GM12878 (cell line): ENCODE measurements around the gene THYN1. TPM values are rescaled to one million over a fixed set of nuclear protein-coding genes. Genes with fewer than 3 reads are reported as not detected.
A peak's percentile ranks its signal among the peaks of the same experiment; 100 is the strongest.

Source experiments
- ASH2L ChIP-seq: fragments of 300-600, 200-600 bp; sonication (generic); IDR thresholded peaks from 2 replicates; pipeline ENCODE4 v1.6.1; 2017; ENCODE audit warnings: low read depth, mild to moderate bottlenecking, borderline replicate concordance
- ELK1 ChIP-seq: IDR thresholded peaks from 2 replicates; pipeline ENCODE4 v1.6.1; 2012; ENCODE audit warnings: low read depth, low read length, improper control_type of control experiment
- EP300 ChIP-seq, 2 experiments: fragments of 150-350 bp in 1 of 2; IDR thresholded peaks; 2 replicates each; pipeline ENCODE4 v1.6.1; 2011 to 2012; ENCODE audit warnings: low read depth in 2 of 2, low read length in 2 of 2, borderline replicate concordance in 1 of 2, improper control_type of control experiment in 1 of 2, inconsistent platforms in 1 of 2; ENCODE audit not compliant: control insufficient read depth in 1 of 2
- EZH2 ChIP-seq: IDR thresholded peaks from 2 replicates; pipeline ENCODE4 v1.6.1; 2012; ENCODE audit warnings: low read depth, mild to moderate bottlenecking, control low read depth, inconsistent platforms, low read length, borderline replicate concordance; ENCODE audit not compliant: control insufficient read depth
- FOXM1 ChIP-seq: IDR thresholded peaks from 2 replicates; pipeline ENCODE4 v1.6.1; 2012; ENCODE audit warnings: low read depth, mild to moderate bottlenecking, inconsistent platforms, low read length, moderate library complexity
- GABPA ChIP-seq: IDR thresholded peaks from 2 replicates; pipeline ENCODE4 v1.6.1; 2014; ENCODE audit warnings: antibody characterized with exemption, low read depth, mild to moderate bottlenecking, inconsistent platforms
- IKZF2 ChIP-seq, 2 experiments: fragments of 450-650 bp; IDR thresholded peaks; 2 replicates each; pipeline ENCODE4 v1.6.1; 2017; ENCODE audit warnings: mild to moderate bottlenecking in 2 of 2, moderate library complexity in 2 of 2
- KLF5 ChIP-seq: fragments of 450-650 bp; IDR thresholded peaks from 2 replicates; pipeline ENCODE4 v1.6.1; 2014; ENCODE audit warnings: mild to moderate bottlenecking; ENCODE audit not compliant: partially characterized antibody
- MEF2A ChIP-seq: IDR thresholded peaks from 2 replicates; pipeline ENCODE4 v1.6.1; 2011; ENCODE audit warnings: low read depth, mild to moderate bottlenecking, low read length, moderate library complexity; ENCODE audit not compliant: insufficient read depth
- NBN ChIP-seq: fragments of 450-650 bp; IDR thresholded peaks from 2 replicates; pipeline ENCODE4 v1.6.1; 2016
- NR2F1 ChIP-seq: fragments of 450-650 bp; conservative IDR thresholded peaks from 2 replicates; pipeline ENCODE4 v1.6.1; 2017; ENCODE audit warnings: mild to moderate bottlenecking
- PML ChIP-seq: IDR thresholded peaks from 2 replicates; pipeline ENCODE4 v1.6.1; 2012; ENCODE audit warnings: low read length, inconsistent platforms
- RAD51 ChIP-seq: fragments of 450-650 bp; IDR thresholded peaks from 2 replicates; pipeline ENCODE4 v1.6.1; 2016; ENCODE audit warnings: moderate library complexity, mild to moderate bottlenecking, inconsistent platforms
- RB1 ChIP-seq: fragments of 450-650 bp; formaldehyde crosslinking; IDR thresholded peaks from 2 replicates; pipeline ENCODE4 v1.6.1; 2017; ENCODE audit warnings: mild to moderate bottlenecking, borderline replicate concordance
- SMAD1 ChIP-seq: fragments of 450-650 bp; IDR thresholded peaks from 2 replicates; pipeline ENCODE4 v1.6.1; 2018; ENCODE audit warnings: mild to moderate bottlenecking, low read depth; ENCODE audit not compliant: partially characterized antibody
- SMAD5 ChIP-seq: IDR thresholded peaks from 2 replicates; pipeline ENCODE4 v1.6.1; 2016; ENCODE audit warnings: antibody characterized with exemption, low read depth
- SPI1 ChIP-seq: IDR thresholded peaks from 2 replicates; pipeline ENCODE4 v1.6.1; 2011; ENCODE audit warnings: low read depth, mild to moderate bottlenecking, low read length, moderate library complexity, borderline replicate concordance; ENCODE audit not compliant: insufficient read depth
- TCF12 ChIP-seq: IDR thresholded peaks from 2 replicates; pipeline ENCODE4 v1.6.1; 2011; ENCODE audit warnings: low read depth, mild to moderate bottlenecking, low read length
- ZNF217 ChIP-seq: fragments of 450-650 bp; IDR thresholded peaks from 2 replicates; pipeline ENCODE4 v1.6.1; 2017; ENCODE audit warnings: antibody characterized with exemption, mild to moderate bottlenecking
- polyA plus RNA-seq, 11 experiments: library from polyadenylated mRNA; depleted of rRNA in 4 of 11; unstranded in 6 of 11; stranded (reverse) in 5 of 11; fragments of >200 nt; fragmentation: Nextera tagmentation in 4 of 11; fragmentation: Illumina TruSeq in 1 of 11; extraction: Ambion mirVana in 4 of 11; extraction: Trizol in 1 of 11; gene quantifications; 1 replicate in 1 of 11; 2 replicates in 10 of 11; pipeline versions ENCODE4 v1.2.1 to v1.2.3, GENCODE V29; 2011 to 2016; ENCODE audit warnings: inconsistent platforms in 2 of 11, missing spikeins in 2 of 11, low read depth in 1 of 11
- total RNA-seq, 4 experiments: library from RNA; depleted of rRNA in 3 of 4; stranded (reverse); fragments of >200 nt in 3 of 4; fragmentation: Illumina TruSeq in 1 of 4; extraction: Trizol in 1 of 4; gene quantifications; 2 replicates each; pipeline versions ENCODE4 v1.2.1 to v1.2.3, GENCODE V29; 2013 to 2021
- TF ChIP-seq, protein P1 (sequence below): fragments of 450-650 bp; conservative IDR thresholded peaks from 2 replicates; pipeline ENCODE4 v1.6.1; 2017; ENCODE audit warnings: mild to moderate bottlenecking, moderate library complexity
- TF ChIP-seq, protein P2 (sequence below): IDR thresholded peaks from 2 replicates; pipeline ENCODE4 v1.6.1; 2012; ENCODE audit warnings: mild to moderate bottlenecking, low read depth, low read length
- TF ChIP-seq, protein P3 (sequence below): fragments of 450-650 bp; IDR thresholded peaks from 2 replicates; pipeline ENCODE4 v1.6.1; 2016; ENCODE audit warnings: mild to moderate bottlenecking

Gene THYN1
- total and polyA plus RNA-seq, 10 of the 15 experiments (the other 5 are each of a cell fraction or from before 2014, with no cell fraction given), result 45.7 to 221 (median 96.3) TPM

DNA sequence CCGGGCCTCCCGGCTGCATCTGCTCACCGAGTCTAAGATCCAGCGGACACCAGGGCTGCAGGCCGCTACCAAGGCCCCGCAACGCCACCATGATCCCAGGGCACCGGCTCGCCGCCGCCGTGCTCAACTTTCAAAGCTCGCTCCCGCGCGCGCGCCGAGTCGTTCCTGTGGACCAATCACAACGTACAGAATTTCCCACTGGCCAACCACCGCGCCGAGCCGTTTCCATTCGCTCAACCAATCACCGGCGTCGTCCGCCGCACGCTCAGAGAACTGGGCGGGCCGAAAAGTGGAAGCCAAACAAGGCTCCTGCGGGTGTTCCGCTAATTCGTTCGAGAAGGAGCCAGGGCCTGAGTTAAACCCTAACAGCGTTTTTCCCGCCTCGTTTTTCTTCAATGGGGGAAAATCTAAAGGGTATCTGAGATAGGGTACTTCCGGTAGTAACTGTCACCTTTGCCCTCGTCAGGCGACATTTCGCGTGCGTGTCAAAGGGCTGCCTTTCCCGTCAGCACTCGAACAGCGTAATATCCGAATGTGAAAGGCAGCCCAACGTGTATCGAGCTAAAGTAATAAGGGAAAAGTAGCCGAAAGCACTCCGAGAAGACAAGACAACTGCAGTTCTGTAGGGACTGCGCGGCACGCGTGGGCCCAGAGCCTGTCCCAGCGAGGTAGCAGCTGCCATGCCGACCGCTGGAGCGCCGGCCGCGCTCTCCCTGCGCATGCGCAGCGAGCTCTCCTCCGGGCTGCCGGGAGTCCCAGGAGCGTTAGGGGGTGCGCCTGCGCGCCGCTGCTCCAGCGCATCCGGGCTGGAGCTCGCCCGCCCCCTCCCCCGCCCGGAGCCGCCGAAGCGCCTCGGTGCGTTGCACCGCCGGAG, 29.1 kb downstream of the THYN1 start, which contains the start of the genes NCAPD3 and VPS26B (continued):
- TF ChIP-seq MEF2A (no peak), SMAD5 (peak; percentile 4; the same call in 1 of the 2 replicates), RB1 (peak; percentile 92; the same call in 1 of the 2 replicates), PML (peak; percentile 66; the same call in 1 of the 2 replicates), GABPA (peak; percentile 64; the same call in 1 of the 2 replicates), NBN (peak; percentile 81), ZNF217 (no peak), SMAD1 (no peak), EP300 (IDR thresholded peaks at IDR 0.05; ENCODE audit: borderline replicate concordance in 1 of 2, control insufficient read depth in 1 of 2, low read depth in 2 of 2, low read length in 2 of 2) (no peak), TCF12 (peak; percentile 63), FOXM1 (no peak), ELK1 (no peak; the same call in 1 of the 2 replicates), IKZF2 (IDR thresholded peaks at IDR 0.05) (no peak), KLF5 (peak; percentile 47), RAD51 (no peak), ASH2L (no peak; the same call in 1 of the 2 replicates), EZH2 (no peak), SPI1 (peak; percentile 32; the same call in 1 of the 2 replicates), NR2F1 (peak; percentile 97)
- TF ChIP-seq, protein P1, sequence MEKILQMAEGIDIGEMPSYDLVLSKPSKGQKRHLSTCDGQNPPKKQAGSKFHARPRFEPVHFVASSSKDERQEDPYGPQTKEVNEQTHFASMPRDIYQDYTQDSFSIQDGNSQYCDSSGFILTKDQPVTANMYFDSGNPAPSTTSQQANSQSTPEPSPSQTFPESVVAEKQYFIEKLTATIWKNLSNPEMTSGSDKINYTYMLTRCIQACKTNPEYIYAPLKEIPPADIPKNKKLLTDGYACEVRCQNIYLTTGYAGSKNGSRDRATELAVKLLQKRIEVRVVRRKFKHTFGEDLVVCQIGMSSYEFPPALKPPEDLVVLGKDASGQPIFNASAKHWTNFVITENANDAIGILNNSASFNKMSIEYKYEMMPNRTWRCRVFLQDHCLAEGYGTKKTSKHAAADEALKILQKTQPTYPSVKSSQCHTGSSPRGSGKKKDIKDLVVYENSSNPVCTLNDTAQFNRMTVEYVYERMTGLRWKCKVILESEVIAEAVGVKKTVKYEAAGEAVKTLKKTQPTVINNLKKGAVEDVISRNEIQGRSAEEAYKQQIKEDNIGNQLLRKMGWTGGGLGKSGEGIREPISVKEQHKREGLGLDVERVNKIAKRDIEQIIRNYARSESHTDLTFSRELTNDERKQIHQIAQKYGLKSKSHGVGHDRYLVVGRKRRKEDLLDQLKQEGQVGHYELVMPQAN, result peak; percentile 92
- TF ChIP-seq, protein P2, sequence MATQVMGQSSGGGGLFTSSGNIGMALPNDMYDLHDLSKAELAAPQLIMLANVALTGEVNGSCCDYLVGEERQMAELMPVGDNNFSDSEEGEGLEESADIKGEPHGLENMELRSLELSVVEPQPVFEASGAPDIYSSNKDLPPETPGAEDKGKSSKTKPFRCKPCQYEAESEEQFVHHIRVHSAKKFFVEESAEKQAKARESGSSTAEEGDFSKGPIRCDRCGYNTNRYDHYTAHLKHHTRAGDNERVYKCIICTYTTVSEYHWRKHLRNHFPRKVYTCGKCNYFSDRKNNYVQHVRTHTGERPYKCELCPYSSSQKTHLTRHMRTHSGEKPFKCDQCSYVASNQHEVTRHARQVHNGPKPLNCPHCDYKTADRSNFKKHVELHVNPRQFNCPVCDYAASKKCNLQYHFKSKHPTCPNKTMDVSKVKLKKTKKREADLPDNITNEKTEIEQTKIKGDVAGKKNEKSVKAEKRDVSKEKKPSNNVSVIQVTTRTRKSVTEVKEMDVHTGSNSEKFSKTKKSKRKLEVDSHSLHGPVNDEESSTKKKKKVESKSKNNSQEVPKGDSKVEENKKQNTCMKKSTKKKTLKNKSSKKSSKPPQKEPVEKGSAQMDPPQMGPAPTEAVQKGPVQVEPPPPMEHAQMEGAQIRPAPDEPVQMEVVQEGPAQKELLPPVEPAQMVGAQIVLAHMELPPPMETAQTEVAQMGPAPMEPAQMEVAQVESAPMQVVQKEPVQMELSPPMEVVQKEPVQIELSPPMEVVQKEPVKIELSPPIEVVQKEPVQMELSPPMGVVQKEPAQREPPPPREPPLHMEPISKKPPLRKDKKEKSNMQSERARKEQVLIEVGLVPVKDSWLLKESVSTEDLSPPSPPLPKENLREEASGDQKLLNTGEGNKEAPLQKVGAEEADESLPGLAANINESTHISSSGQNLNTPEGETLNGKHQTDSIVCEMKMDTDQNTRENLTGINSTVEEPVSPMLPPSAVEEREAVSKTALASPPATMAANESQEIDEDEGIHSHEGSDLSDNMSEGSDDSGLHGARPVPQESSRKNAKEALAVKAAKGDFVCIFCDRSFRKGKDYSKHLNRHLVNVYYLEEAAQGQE, result no peak
- TF ChIP-seq, protein P3, sequence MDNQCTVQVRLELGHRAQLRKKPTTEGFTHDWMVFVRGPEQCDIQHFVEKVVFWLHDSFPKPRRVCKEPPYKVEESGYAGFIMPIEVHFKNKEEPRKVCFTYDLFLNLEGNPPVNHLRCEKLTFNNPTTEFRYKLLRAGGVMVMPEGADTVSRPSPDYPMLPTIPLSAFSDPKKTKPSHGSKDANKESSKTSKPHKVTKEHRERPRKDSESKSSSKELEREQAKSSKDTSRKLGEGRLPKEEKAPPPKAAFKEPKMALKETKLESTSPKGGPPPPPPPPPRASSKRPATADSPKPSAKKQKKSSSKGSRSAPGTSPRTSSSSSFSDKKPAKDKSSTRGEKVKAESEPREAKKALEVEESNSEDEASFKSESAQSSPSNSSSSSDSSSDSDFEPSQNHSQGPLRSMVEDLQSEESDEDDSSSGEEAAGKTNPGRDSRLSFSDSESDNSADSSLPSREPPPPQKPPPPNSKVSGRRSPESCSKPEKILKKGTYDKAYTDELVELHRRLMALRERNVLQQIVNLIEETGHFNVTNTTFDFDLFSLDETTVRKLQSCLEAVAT, result peak; percentile 78; the same call in 1 of the 2 replicates
